ENCODE data around the gene ZDHHC1.
A peak's percentile ranks its signal among the peaks of the same experiment; 100 is the strongest.

The ZDHHC1 gene

GRCh38 chr16:67405336-67405735 is 10.9 kb downstream of the ZDHHC1 start:
- H3K4me3 ChIP-seq (replicated peaks; ENCODE audit: low read depth, low read length), result no peak overlapping the region
- no peak for TF ChIP-seq CTCF (IDR thresholded peaks at IDR 0.05; ENCODE audit: low read depth, low read length, missing control alignments)
- DNase-seq (ENCODE audit: extremely low read depth, low read depth), result no peak

GRCh38 chr16:67404740-67405226 is 11.5 kb downstream of the ZDHHC1 start:
- H3K4me3 ChIP-seq (replicated peaks; ENCODE audit: low read depth, low read length), result no peak overlapping the region
- TF ChIP-seq CTCF (IDR thresholded peaks at IDR 0.05; ENCODE audit: low read depth, low read length, missing control alignments), result no peak
- no peak for DNase-seq (ENCODE audit: extremely low read depth, low read depth)

GRCh38 chr16:67403976-67404555 is 12.2 kb downstream of the ZDHHC1 start:
- TF ChIP-seq CTCF (IDR thresholded peaks at IDR 0.05; ENCODE audit: low read depth, low read length, missing control alignments), result no peak
- no peak for DNase-seq (ENCODE audit: extremely low read depth, low read depth)
- no peak overlapping the region for H3K4me3 ChIP-seq (replicated peaks; ENCODE audit: low read depth, low read length)

GRCh38 chr16:67400901-67401300 is 15.4 kb downstream of the ZDHHC1 start:
- TF ChIP-seq CTCF (IDR thresholded peaks at IDR 0.05; ENCODE audit: low read depth, low read length, missing control alignments), result no peak
- DNase-seq (ENCODE audit: extremely low read depth, low read depth), result no peak
- H3K4me3 ChIP-seq (replicated peaks; ENCODE audit: low read depth, low read length), result no peak overlapping the region

- no peak overlapping the region for H3K4me3 ChIP-seq (replicated peaks; ENCODE audit: low read depth, low read length)
- DNase-seq (ENCODE audit: extremely low read depth, low read depth), result no peak
- no peak for TF ChIP-seq CTCF (IDR thresholded peaks at IDR 0.05; ENCODE audit: low read depth, low read length, missing control alignments)
Observed at GRCh38 chr16:67399749-67400704, 16.2 kb downstream of the ZDHHC1 start.

- no peak for DNase-seq (ENCODE audit: extremely low read depth, low read depth)
- peak; percentile 67 for TF ChIP-seq CTCF (IDR thresholded peaks at IDR 0.05; ENCODE audit: low read depth, low read length, missing control alignments)
- no peak overlapping the region for H3K4me3 ChIP-seq (replicated peaks; ENCODE audit: low read depth, low read length)
Observed at GRCh38 chr16:67399218-67399733, 17.0 kb downstream of the ZDHHC1 start.

Data from HFF-Myc (cell line).